ENCODE measurements around the gene TXNDC11.

TXNDC11 gene

DNA sequence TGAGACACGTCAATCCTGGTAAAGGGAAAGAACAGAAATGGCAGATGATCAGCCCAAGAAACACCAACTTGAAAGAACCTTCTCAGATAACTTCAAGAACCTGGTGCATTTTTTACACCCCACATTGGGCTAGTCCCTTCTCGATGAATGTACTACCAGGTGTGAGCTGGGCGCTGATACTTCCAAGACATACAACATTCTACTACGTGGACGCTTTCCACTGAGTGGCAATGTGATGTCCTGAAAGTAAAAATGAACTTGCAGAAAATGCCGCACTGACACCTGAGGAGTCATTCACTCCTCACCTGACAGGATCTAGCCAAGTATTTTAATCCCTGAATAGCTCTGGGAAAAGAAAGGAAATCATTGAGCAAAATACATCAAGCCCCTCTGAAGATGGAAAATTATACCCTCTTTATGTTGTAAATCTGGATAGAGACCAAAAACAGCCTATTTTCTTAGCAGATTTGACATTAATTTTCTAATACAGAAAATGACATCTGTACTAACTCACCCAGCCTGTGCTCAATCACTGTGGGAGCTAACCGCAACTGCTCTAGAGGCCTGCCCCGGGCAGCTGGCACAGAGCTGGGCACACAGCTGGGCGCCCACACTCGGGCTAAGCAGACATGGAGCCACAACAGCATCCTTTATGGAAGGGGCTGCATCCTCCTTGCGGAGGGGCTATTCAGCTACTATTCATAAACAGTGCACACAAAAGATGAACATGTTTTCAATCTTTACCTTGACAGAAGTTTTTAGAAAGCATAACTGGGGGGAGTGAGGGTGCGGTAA, 58.2 kb downstream of the TXNDC11 start:
- no peak overlapping the region for H3K27ac ChIP-seq (ENCODE audit: insufficient read depth, low read depth, low read length, poor library complexity, severe bottlenecking)
- peaks cover 2% of the 10 kb centered on the region for H3K4me1 ChIP-seq (ENCODE audit: control insufficient read depth, insufficient read depth, low read length)
- no peaks in the 10 kb centered on the region for H3K9me3 ChIP-seq (ENCODE audit: control insufficient read depth, low read length)
- no peaks in the 10 kb centered on the region for H3K27me3 ChIP-seq (ENCODE audit: control insufficient read depth, insufficient read depth, low read length, poor library complexity, severe bottlenecking)
- WGBS, 2 experiments, result 94 to 96% methylated on average over 12 of the region's 12 CpGs
- H3K36me3 ChIP-seq (ENCODE audit: control insufficient read depth, insufficient read depth, low read length), result peaks cover 11% of the 10 kb centered on the region
- H3K4me3 ChIP-seq (ENCODE audit: insufficient read depth, low read depth, low read length), result no peak overlapping the region

DNA sequence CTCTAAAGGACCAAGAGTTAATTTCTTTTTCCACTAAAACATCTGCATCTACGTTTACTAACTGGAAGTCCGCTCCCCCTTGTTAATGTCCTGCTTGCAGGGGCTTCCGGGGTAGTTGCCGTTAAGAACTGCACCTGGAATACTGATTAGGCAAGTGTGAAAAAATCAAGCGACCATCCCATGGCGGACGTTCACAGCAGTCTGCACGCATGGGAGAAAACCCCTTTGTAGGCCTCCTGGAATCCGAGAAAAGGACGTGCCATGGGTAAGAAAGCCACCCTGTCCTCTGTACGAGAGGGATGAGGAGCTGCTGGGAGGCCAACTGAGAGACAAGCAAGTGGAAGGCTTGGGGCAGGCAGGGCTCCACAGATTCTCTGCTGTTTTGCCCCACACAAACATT, 59.5 kb downstream of the TXNDC11 start:
- Histone ChIP-seq H3K4me1 (ENCODE audit: control insufficient read depth, insufficient read depth, low read length) (no peaks in the 10 kb centered on the region), H3K36me3 (ENCODE audit: control insufficient read depth, insufficient read depth, low read length) (peaks cover 18% of the 10 kb centered on the region), H3K27me3 (ENCODE audit: control insufficient read depth, insufficient read depth, low read length, poor library complexity, severe bottlenecking) (no peaks in the 10 kb centered on the region), H3K9me3 (ENCODE audit: control insufficient read depth, low read length) (no peaks in the 10 kb centered on the region), H3K4me3 (ENCODE audit: insufficient read depth, low read depth, low read length) (no peak overlapping the region), H3K27ac (ENCODE audit: insufficient read depth, low read depth, low read length, poor library complexity, severe bottlenecking) (no peak overlapping the region)
- 93% methylated on average over 11 of the region's 11 CpGs for WGBS, 2 experiments

GRCh38 chr16:11682655-11683096, 60.0 kb downstream of the TXNDC11 start:
- Histone ChIP-seq H3K27ac (ENCODE audit: insufficient read depth, low read depth, low read length, poor library complexity, severe bottlenecking) (no peak overlapping the region), H3K36me3 (ENCODE audit: control insufficient read depth, insufficient read depth, low read length) (peaks cover 19% of the 10 kb centered on the region), H3K4me1 (ENCODE audit: control insufficient read depth, insufficient read depth, low read length) (no peaks in the 10 kb centered on the region), H3K4me3 (ENCODE audit: insufficient read depth, low read depth, low read length) (no peak overlapping the region), H3K27me3 (ENCODE audit: control insufficient read depth, insufficient read depth, low read length, poor library complexity, severe bottlenecking) (no peaks in the 10 kb centered on the region), H3K9me3 (ENCODE audit: control insufficient read depth, low read length) (no peaks in the 10 kb centered on the region)
- WGBS, 2 experiments, result 94 to 96% methylated on average over 4 to 5 of the region's 5 CpGs

GRCh38 chr16:11681976-11682654, 60.5 kb downstream of the TXNDC11 start:
- Histone ChIP-seq H3K27ac (ENCODE audit: insufficient read depth, low read depth, low read length, poor library complexity, severe bottlenecking) (no peak overlapping the region), H3K27me3 (ENCODE audit: control insufficient read depth, insufficient read depth, low read length, poor library complexity, severe bottlenecking) (no peaks in the 10 kb centered on the region), H3K36me3 (ENCODE audit: control insufficient read depth, insufficient read depth, low read length) (peaks cover 14% of the 10 kb centered on the region), H3K4me1 (ENCODE audit: control insufficient read depth, insufficient read depth, low read length) (no peaks in the 10 kb centered on the region), H3K4me3 (ENCODE audit: insufficient read depth, low read depth, low read length) (no peak overlapping the region), H3K9me3 (ENCODE audit: control insufficient read depth, low read length) (no peaks in the 10 kb centered on the region)
- 84 to 90% methylated on average over 12 of the region's 12 CpGs for WGBS, 2 experiments

GRCh38 chr16:11681556-11681955, 61.1 kb downstream of the TXNDC11 start:
- WGBS, 2 experiments, result 88 to 89% methylated on average over 2 of the region's 2 CpGs
- Histone ChIP-seq H3K27me3 (ENCODE audit: control insufficient read depth, insufficient read depth, low read length, poor library complexity, severe bottlenecking) (no peaks in the 10 kb centered on the region), H3K4me1 (ENCODE audit: control insufficient read depth, insufficient read depth, low read length) (no peaks in the 10 kb centered on the region), H3K36me3 (ENCODE audit: control insufficient read depth, insufficient read depth, low read length) (peaks cover 18% of the 10 kb centered on the region), H3K27ac (ENCODE audit: insufficient read depth, low read depth, low read length, poor library complexity, severe bottlenecking) (no peak overlapping the region), H3K9me3 (ENCODE audit: control insufficient read depth, low read length) (no peaks in the 10 kb centered on the region), H3K4me3 (ENCODE audit: insufficient read depth, low read depth, low read length) (no peak overlapping the region)

DNA sequence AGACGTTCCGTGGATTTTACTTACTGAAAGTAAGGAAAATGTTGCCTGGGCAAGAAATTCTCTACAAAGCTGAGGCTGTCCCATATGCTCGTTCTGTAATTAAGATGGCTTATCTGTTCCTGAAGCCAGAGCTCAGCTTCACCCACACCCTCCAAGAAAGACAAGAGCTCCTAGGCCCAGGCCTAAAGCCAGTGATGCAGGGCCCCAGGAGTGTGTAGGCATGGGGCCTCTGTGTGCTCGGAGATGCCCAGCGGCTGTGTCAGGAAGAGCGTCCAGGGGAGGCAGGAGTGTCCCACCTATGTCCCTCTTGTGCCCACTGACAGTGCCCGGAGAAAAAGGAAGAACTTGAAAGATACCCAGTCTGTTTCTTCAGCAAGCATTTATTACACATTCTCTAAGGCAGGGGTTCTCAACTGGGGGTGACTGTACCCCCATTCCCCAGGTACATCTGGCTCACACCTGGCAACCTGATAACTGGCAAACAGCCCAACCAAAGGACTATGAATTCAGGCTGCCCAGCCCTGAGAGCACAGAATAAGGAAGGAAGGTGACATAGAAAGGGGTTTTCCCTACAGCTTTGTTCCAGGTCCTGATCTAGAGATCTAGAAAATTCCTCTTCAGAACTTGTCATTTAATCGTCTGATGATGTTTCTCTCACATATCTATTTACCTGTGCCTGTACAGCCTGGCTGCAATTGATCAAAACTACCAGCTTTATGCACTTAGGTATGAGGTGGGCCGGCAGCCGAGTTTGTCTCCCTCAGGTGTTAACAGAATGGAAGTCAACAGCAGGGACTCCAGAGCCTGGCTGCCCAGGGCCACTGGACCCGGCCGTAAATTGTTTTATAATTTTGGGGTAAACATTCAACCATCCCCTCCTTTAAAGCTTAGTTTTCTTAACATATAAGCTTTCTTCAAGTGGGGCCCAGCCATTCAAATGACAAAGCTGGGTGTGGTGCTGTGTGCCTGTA, 62.4 kb downstream of the TXNDC11 start:
- peaks cover 23% of the 10 kb centered on the region for H3K36me3 ChIP-seq (ENCODE audit: control insufficient read depth, insufficient read depth, low read length)
- WGBS, 2 experiments, result 84 to 86% methylated on average over 12 of the region's 12 CpGs

DNA sequence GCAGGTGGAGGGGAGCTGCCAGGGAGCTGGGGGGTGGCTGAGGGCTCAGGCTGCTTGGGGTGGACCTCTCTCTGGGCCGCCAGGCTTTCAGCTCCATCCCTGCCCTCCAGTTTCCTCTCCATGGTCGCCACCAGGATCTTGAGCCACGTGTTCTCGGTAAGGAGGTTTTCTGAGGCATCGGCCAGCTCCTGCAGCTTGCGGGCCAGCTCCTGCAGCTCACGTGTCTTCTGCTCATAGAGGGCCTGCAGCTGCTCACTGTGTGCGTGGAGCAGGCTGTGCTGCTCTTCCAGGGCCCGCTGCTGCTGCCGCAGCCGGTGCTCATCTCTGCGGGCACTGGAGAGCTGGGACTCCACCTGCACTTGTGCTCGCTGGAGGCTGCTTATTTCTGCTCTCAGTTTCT, 63.4 kb downstream of the TXNDC11 start:
- no peak overlapping the region for H3K27ac ChIP-seq (ENCODE audit: insufficient read depth, low read depth, low read length, poor library complexity, severe bottlenecking)
- H3K27me3 ChIP-seq (ENCODE audit: control insufficient read depth, insufficient read depth, low read length, poor library complexity, severe bottlenecking), result no peaks in the 10 kb centered on the region
- H3K4me1 ChIP-seq (ENCODE audit: control insufficient read depth, insufficient read depth, low read length), result no peaks in the 10 kb centered on the region
- no peak overlapping the region for H3K4me3 ChIP-seq (ENCODE audit: insufficient read depth, low read depth, low read length)
- H3K36me3 ChIP-seq (ENCODE audit: control insufficient read depth, insufficient read depth, low read length), result peaks cover 23% of the 10 kb centered on the region
- WGBS, 2 experiments, result 91 to 92% methylated on average over 13 of the region's 13 CpGs
- no peaks in the 10 kb centered on the region for H3K9me3 ChIP-seq (ENCODE audit: control insufficient read depth, low read length)

More for the DNA sequence above, 62.4 kb downstream of the TXNDC11 start:
- H3K27me3 ChIP-seq (ENCODE audit: control insufficient read depth, insufficient read depth, low read length, poor library complexity, severe bottlenecking), result no peaks in the 10 kb centered on the region
- H3K27ac ChIP-seq (ENCODE audit: insufficient read depth, low read depth, low read length, poor library complexity, severe bottlenecking), result no peak overlapping the region
- H3K4me1 ChIP-seq (ENCODE audit: control insufficient read depth, insufficient read depth, low read length), result no peaks in the 10 kb centered on the region
- H3K4me3 ChIP-seq (ENCODE audit: insufficient read depth, low read depth, low read length), result no peak overlapping the region
- no peaks in the 10 kb centered on the region for H3K9me3 ChIP-seq (ENCODE audit: control insufficient read depth, low read length)

DNA sequence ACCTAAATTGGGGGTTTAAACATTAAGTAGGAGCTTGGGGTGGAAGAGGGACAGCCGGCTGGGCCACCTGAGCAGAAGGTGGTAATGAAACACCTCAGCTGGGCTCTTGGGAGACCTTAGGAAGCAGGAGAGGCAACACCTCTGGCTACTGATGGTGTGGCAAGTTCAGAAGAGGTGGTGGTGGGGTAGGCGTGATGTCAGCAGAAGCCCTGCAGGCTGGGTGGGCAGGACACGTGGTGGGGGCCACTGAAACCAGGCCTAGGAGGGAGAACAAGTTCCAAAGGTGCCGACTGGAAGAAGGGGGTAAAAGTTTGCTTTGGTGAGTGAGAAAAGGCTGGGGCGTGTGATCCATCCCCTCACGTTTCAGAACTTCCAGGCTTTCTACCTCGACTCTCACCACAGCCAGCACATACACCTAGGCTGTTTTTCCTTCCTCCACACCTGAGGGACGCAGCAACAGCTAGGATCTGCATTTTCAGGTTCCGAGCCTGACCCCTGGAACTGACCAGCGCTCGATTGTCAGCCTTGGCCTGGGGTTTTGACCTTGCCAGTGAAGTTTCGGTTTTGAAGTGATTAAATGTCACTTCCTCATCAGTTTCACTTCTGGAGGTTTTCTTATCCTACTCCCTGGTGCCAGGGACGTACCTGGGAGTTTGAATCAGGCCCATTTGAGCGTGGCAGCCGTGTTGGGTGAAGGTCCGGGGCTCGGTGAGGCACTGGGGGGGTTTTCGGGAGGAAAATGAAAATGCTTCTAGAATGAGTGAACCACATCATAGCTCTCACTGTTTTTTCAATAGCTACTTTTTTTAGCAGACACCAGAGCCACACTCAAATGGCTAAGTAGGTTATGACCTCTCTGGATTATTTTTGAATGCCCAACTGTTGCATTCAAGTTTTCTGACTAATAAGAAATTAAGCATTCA, 64.4 kb downstream of the TXNDC11 start:
- WGBS, 2 experiments, result 94 to 95% methylated on average over 18 of the region's 18 CpGs
- Histone ChIP-seq H3K9me3 (ENCODE audit: control insufficient read depth, low read length) (no peaks in the 10 kb centered on the region), H3K4me1 (ENCODE audit: control insufficient read depth, insufficient read depth, low read length) (no peaks in the 10 kb centered on the region), H3K4me3 (ENCODE audit: insufficient read depth, low read depth, low read length) (no peak overlapping the region), H3K27me3 (ENCODE audit: control insufficient read depth, insufficient read depth, low read length, poor library complexity, severe bottlenecking) (no peaks in the 10 kb centered on the region), H3K27ac (ENCODE audit: insufficient read depth, low read depth, low read length, poor library complexity, severe bottlenecking) (no peak overlapping the region), H3K36me3 (ENCODE audit: control insufficient read depth, insufficient read depth, low read length) (peaks cover 23% of the 10 kb centered on the region)

- Histone ChIP-seq H3K36me3 (ENCODE audit: control insufficient read depth, insufficient read depth, low read length) (peaks cover 23% of the 10 kb centered on the region), H3K4me3 (ENCODE audit: insufficient read depth, low read depth, low read length) (no peak overlapping the region), H3K4me1 (ENCODE audit: control insufficient read depth, insufficient read depth, low read length) (peaks cover 4% of the 10 kb centered on the region), H3K27me3 (ENCODE audit: control insufficient read depth, insufficient read depth, low read length, poor library complexity, severe bottlenecking) (no peaks in the 10 kb centered on the region), H3K9me3 (ENCODE audit: control insufficient read depth, low read length) (no peaks in the 10 kb centered on the region), H3K27ac (ENCODE audit: insufficient read depth, low read depth, low read length, poor library complexity, severe bottlenecking) (no peak overlapping the region)
- WGBS, 2 experiments, result 93 to 95% methylated on average over 9 of the region's 9 CpGs
Observed at GRCh38 chr16:11677451-11677951, 65.2 kb downstream of the TXNDC11 start.

Data from ectodermal cell (in vitro differentiated cells).